Muscle layer of duodenum (tissue), 2 donors: ENCODE results near the gene APOLD1.
"Not testable (repeated sequence)": the region's sequence is repeated elsewhere in the genome, so short reads cannot be mapped to it uniquely, and the experiment has no call there.

Experiments used
- H3K27ac ChIP-seq: one replicate; pipeline ENCODE4 v1.7.0; 2013; ENCODE audit warnings: mild to moderate bottlenecking, low read length
- H3K27me3 ChIP-seq: one replicate; pipeline ENCODE4 v1.7.0; 2013; ENCODE audit warnings: low read depth, mild to moderate bottlenecking, control low read depth, low read length
- H3K36me3 ChIP-seq, 2 donors: one replicate each; pipeline ENCODE4 v1.7.0; 2013; ENCODE audit warnings: low read length in 2 of 2, control low read depth in 1 of 2, mild to moderate bottlenecking in 1 of 2; ENCODE audit not compliant: insufficient read depth in 2 of 2, control insufficient read depth in 1 of 2
- H3K4me1 ChIP-seq, 2 donors: one replicate each; pipeline ENCODE4 v1.7.0; 2013; ENCODE audit warnings: low read length in 2 of 2, mild to moderate bottlenecking in 2 of 2, control low read depth in 1 of 2, moderate library complexity in 1 of 2; ENCODE audit not compliant: insufficient read depth in 2 of 2, control insufficient read depth in 1 of 2
- H3K4me3 ChIP-seq, 2 donors: one replicate each; pipeline ENCODE4 v1.7.0; 2013; ENCODE audit warnings: low read length in 2 of 2, low read depth in 1 of 2, mild to moderate bottlenecking in 1 of 2
- H3K9me3 ChIP-seq, 2 donors: one replicate each; pipeline ENCODE4 v1.7.0; 2013; ENCODE audit warnings: low read length in 2 of 2, control low read depth in 1 of 2, mild to moderate bottlenecking in 1 of 2; ENCODE audit not compliant: control insufficient read depth in 1 of 2
- donor health status: healthy.

Gene APOLD1

GRCh38 chr12:12810553-12811021, 25.1 kb downstream of the APOLD1 start:
- Histone ChIP-seq H3K4me1 (peaks cover 12 to 24% of the 10 kb centered on the region in 2 donors), H3K36me3 (peaks cover 0 to 3% of the 10 kb centered on the region in 2 donors), H3K4me3 (no peak overlapping the region), H3K27ac (no peak overlapping the region), H3K9me3 (no peaks in the 10 kb centered on the region), H3K27me3 (no peaks in the 10 kb centered on the region)

GRCh38 chr12:12811343-12811742, 25.9 kb downstream of the APOLD1 start:
- H3K36me3 ChIP-seq: peaks cover 0 to 4% of the 10 kb centered on the region in 2 donors
- no peaks in the 10 kb centered on the region for H3K9me3 ChIP-seq
- no peak overlapping the region for H3K4me3 ChIP-seq
- peaks cover 12 to 31% of the 10 kb centered on the region in 2 donors for H3K4me1 ChIP-seq
- H3K27me3 ChIP-seq: no peaks in the 10 kb centered on the region
- H3K27ac ChIP-seq: no peak overlapping the region

- Histone ChIP-seq H3K4me1 (peaks cover 12 to 37% of the 10 kb centered on the region in 2 donors), H3K36me3 (peaks cover 0 to 12% of the 10 kb centered on the region in 2 donors), H3K27me3 (no peaks in the 10 kb centered on the region), H3K27ac (no peak overlapping the region), H3K9me3 (no peaks in the 10 kb centered on the region), H3K4me3 (no peak overlapping the region)
These were observed 26.7 kb downstream of the APOLD1 start for GRCh38 chr12:12812174-12812573.

- H3K27ac ChIP-seq: no peak overlapping the region
- peak overlapping the region; percentile 88 to 89 for H3K4me3 ChIP-seq
- peaks cover 2 to 14% of the 10 kb centered on the region in 2 donors for H3K36me3 ChIP-seq
- H3K9me3 ChIP-seq: no peaks in the 10 kb centered on the region
- H3K4me1 ChIP-seq: peaks cover 12 to 37% of the 10 kb centered on the region in 2 donors
- no peaks in the 10 kb centered on the region for H3K27me3 ChIP-seq
These were observed 27.2 kb downstream of the APOLD1 start for GRCh38 chr12:12812618-12813119.

- no peaks in the 10 kb centered on the region for H3K27me3 ChIP-seq
- H3K4me3 ChIP-seq: peak within 1 kb of the TSS; percentile 88 to 89
- peaks cover 4 to 14% of the 10 kb centered on the region in 2 donors for H3K36me3 ChIP-seq
- peaks cover 12 to 30% of the 10 kb centered on the region in 2 donors for H3K4me1 ChIP-seq
- H3K9me3 ChIP-seq: no peaks in the 10 kb centered on the region
- H3K27ac ChIP-seq: peak within 1 kb of the TSS; percentile 90
These were observed 28.0 kb downstream of the APOLD1 start, which contains the start of gene DDX47 for GRCh38 chr12:12813120-12814101. Gene DDX47 (plus strand): TSS chr12:12813346. CDS start chr12:12813368, 22 bp downstream.

- no peaks in the 10 kb centered on the region for H3K27me3 ChIP-seq
- H3K36me3 ChIP-seq: peaks cover 11 to 33% of the 10 kb centered on the region in 2 donors
- H3K4me3 ChIP-seq: no peak overlapping the region
- H3K9me3 ChIP-seq: no peaks in the 10 kb centered on the region
- no peak overlapping the region for H3K27ac ChIP-seq
- H3K4me1 ChIP-seq: peaks cover 9 to 41% of the 10 kb centered on the region in 2 donors
These were observed 32.2 kb downstream of the APOLD1 start for GRCh38 chr12:12817616-12818015.

- H3K27me3 ChIP-seq: no peaks in the 10 kb centered on the region
- H3K9me3 ChIP-seq: no peaks in the 10 kb centered on the region
- peaks cover 9 to 39% of the 10 kb centered on the region in 2 donors for H3K4me1 ChIP-seq
- no peak overlapping the region for H3K27ac ChIP-seq
- peaks cover 22 to 44% of the 10 kb centered on the region in 2 donors for H3K36me3 ChIP-seq
- no peak overlapping the region for H3K4me3 ChIP-seq
These were observed 33.2 kb downstream of the APOLD1 start for GRCh38 chr12:12818701-12819100.

GRCh38 chr12:12819221-12819620, 33.8 kb downstream of the APOLD1 start:
- Histone ChIP-seq H3K4me1 (peaks cover 3 to 34% of the 10 kb centered on the region in 2 donors), H3K9me3 (no peaks in the 10 kb centered on the region), H3K27me3 (no peaks in the 10 kb centered on the region), H3K27ac (peak overlapping the region; percentile 42), H3K4me3 (no peak overlapping the region), H3K36me3 (peaks cover 27 to 48% of the 10 kb centered on the region in 2 donors)

GRCh38 chr12:12819752-12820311, 34.4 kb downstream of the APOLD1 start:
- peak overlapping the region; percentile 42 for H3K27ac ChIP-seq
- peaks cover 33 to 54% of the 10 kb centered on the region in 2 donors for H3K36me3 ChIP-seq
- H3K27me3 ChIP-seq: no peaks in the 10 kb centered on the region
- H3K4me1 ChIP-seq: peaks cover 0 to 28% of the 10 kb centered on the region in 2 donors
- no peak overlapping the region for H3K4me3 ChIP-seq
- no peaks in the 10 kb centered on the region for H3K9me3 ChIP-seq

GRCh38 chr12:12820376-12820775, 34.9 kb downstream of the APOLD1 start:
- Histone ChIP-seq H3K36me3 (peaks cover 39 to 57% of the 10 kb centered on the region in 2 donors), H3K4me1 (peaks cover 0 to 26% of the 10 kb centered on the region in 2 donors)
- not testable (repeated sequence) for H3K27me3 ChIP-seq, H3K4me3 ChIP-seq, H3K27ac ChIP-seq, H3K9me3 ChIP-seq

GRCh38 chr12:12821975-12822374, 36.5 kb downstream of the APOLD1 start:
- H3K27me3 ChIP-seq: no peaks in the 10 kb centered on the region
- no peak overlapping the region for H3K4me3 ChIP-seq
- peaks cover 0 to 11% of the 10 kb centered on the region in 2 donors for H3K4me1 ChIP-seq
- H3K36me3 ChIP-seq: peaks cover 55 to 63% of the 10 kb centered on the region in 2 donors
- no peak overlapping the region for H3K27ac ChIP-seq
- no peaks in the 10 kb centered on the region for H3K9me3 ChIP-seq
